D341Med (cell line): ENCODE results near the gene QPRT.
"Not testable (repeated sequence)": the region's sequence is repeated elsewhere in the genome, so short reads cannot be mapped to it uniquely, and the experiment has no call there.

Experiments used
- DNase-seq: peaks from one replicate; pipeline ENCODE4 v3.0.0; 2012; ENCODE audit warnings: low spot score

The QPRT gene

GRCh38 chr16:29663016-29663806 is 15.8 kb upstream of the QPRT start, which contains the start of gene SPN:
Gene SPN (plus strand): TSS chr16:29663247. CDS start chr16:29663729, 482 bp downstream.
- DNase-seq: no peak

GRCh38 chr16:29663807-29664090 is 15.2 kb upstream of the QPRT start:
- no peak for DNase-seq

GRCh38 chr16:29664091-29664921 is 14.7 kb upstream of the QPRT start:
- no peak for DNase-seq

- DNase-seq: no peak
Observed at GRCh38 chr16:29665294-29666077, 13.5 kb upstream of the QPRT start.

- not testable (repeated sequence) for DNase-seq
Observed at GRCh38 chr16:29667322-29667610, 11.7 kb upstream of the QPRT start.

- DNase-seq: no peak
Observed at GRCh38 chr16:29667755-29668154, 11.2 kb upstream of the QPRT start.

GRCh38 chr16:29668267-29668666 is 10.7 kb upstream of the QPRT start:
- no peak for DNase-seq

GRCh38 chr16:29673501-29673900 is 5.5 kb upstream of the QPRT start:
- DNase-seq: no peak

- no peak for DNase-seq
Observed at GRCh38 chr16:29674188-29674587, 4.8 kb upstream of the QPRT start.

GRCh38 chr16:29675811-29676643 is 3.0 kb upstream of the QPRT start:
- no peak for DNase-seq

GRCh38 chr16:29676989-29677785 is 1.8 kb upstream of the QPRT start:
- DNase-seq: no peak

- DNase-seq: no peak
Observed at GRCh38 chr16:29680180-29680598, 1.2 kb downstream of the QPRT start.

- no peak for DNase-seq
Observed at GRCh38 chr16:29683543-29684090, 4.6 kb downstream of the QPRT start.

GRCh38 chr16:29684679-29685078 is 5.7 kb downstream of the QPRT start:
- DNase-seq: no peak

GRCh38 chr16:29686740-29687332 is 7.9 kb downstream of the QPRT start:
- DNase-seq: no peak

- DNase-seq: no peak
Observed at GRCh38 chr16:29687755-29688154, 8.8 kb downstream of the QPRT start.

- DNase-seq: no peak
Observed at GRCh38 chr16:29688172-29688571, 9.2 kb downstream of the QPRT start.

GRCh38 chr16:29689490-29690351 is 10.7 kb downstream of the QPRT start:
- DNase-seq: not testable (repeated sequence)

- DNase-seq: not testable (repeated sequence)
Observed at GRCh38 chr16:29692606-29693005, 13.6 kb downstream of the QPRT start.
